ENCODE measurements around the gene UBE2H. TPM values are rescaled to one million over a fixed set of nuclear protein-coding genes. Genes with fewer than 3 reads are reported as not detected.
A peak's percentile ranks its signal among the peaks of the same experiment; 100 is the strongest.

Gene UBE2H
- total RNA-seq, 1 experiment from 2014 or later = 115 TPM

- CTCF ChIA-PET = interaction anchor here (0.6 to 1.3 kb wide), 4 partner anchors 63 to 229 kb away, joined by 3 to 9 read pairs (median 4); no protein-coding TSS in a partner anchor
- intact Hi-C loops (cut with micrococcal nuclease; ENCODE audit: unreplicated experiment) = loop anchor here (5.0 kb wide), 1 partner anchor 34 kb away; no protein-coding TSS in a partner anchor
- BruUV-seq (replicated peaks) = no TSS peak
These were observed 66.5 kb downstream of the UBE2H start for GRCh38 chr7:129886167-129886817.

DNA sequence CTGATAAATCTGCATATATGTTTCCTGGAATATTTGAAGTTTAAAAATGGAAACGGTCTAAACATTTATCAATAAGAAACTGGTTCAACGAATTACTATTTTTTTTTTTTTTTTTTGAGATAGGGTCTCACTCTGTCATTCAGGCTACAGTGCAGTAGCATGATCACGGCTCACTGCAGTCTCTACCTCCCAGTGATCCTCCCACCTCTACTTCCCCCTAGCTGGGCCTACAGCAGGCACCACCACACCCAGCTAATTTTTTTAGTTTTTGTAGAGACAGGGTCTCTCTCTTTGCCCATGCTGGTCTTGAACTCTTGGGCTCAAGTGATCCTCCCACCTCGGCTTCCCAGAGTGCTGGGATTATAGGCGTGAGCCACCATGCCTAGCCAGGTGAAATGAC is 68.3 kb downstream of the UBE2H start:
- intact Hi-C loops (cut with micrococcal nuclease; ENCODE audit: unreplicated experiment) = no loop called here
- Mint-ChIP-seq H3K27ac (ENCODE audit: unreplicated experiment) (no peak overlapping the region), H3K9me3 (ENCODE audit: low read depth, unreplicated experiment) (no peaks in the 10 kb centered on the region), H3K36me3 (ENCODE audit: insufficient read depth, unreplicated experiment) (peaks cover 23% of the 10 kb centered on the region), H3K4me1 (ENCODE audit: low read depth, unreplicated experiment) (peaks cover 21% of the 10 kb centered on the region), H3K27me3 (ENCODE audit: unreplicated experiment) (no peaks in the 10 kb centered on the region), H3K4me3 (ENCODE audit: low read depth, unreplicated experiment) (no peak overlapping the region)
- CTCF ChIA-PET = interaction anchor here (0.7 kb wide), 1 partner anchor 41 kb away, joined by 8 read pairs; no protein-coding TSS in a partner anchor
- no peak for DNase-seq
- no TSS peak for BruUV-seq (replicated peaks)
- TF ChIP-seq CTCF (IDR thresholded peaks at IDR 0.05; ENCODE audit: unreplicated experiment) = no peak

More at GRCh38 chr7:129886167-129886817, 66.5 kb downstream of the UBE2H start:
- TF ChIP-seq CTCF (IDR thresholded peaks at IDR 0.05; ENCODE audit: unreplicated experiment) = no peak
- Mint-ChIP-seq H3K9me3 (ENCODE audit: low read depth, unreplicated experiment) (no peaks in the 10 kb centered on the region), H3K36me3 (ENCODE audit: insufficient read depth, unreplicated experiment) (peaks cover 15% of the 10 kb centered on the region), H3K4me3 (ENCODE audit: low read depth, unreplicated experiment) (no peak overlapping the region), H3K27me3 (ENCODE audit: unreplicated experiment) (no peaks in the 10 kb centered on the region), H3K4me1 (ENCODE audit: low read depth, unreplicated experiment) (peaks cover 21% of the 10 kb centered on the region), H3K27ac (ENCODE audit: unreplicated experiment) (peak overlapping the region; percentile 42)
- no peak for DNase-seq

DNA sequence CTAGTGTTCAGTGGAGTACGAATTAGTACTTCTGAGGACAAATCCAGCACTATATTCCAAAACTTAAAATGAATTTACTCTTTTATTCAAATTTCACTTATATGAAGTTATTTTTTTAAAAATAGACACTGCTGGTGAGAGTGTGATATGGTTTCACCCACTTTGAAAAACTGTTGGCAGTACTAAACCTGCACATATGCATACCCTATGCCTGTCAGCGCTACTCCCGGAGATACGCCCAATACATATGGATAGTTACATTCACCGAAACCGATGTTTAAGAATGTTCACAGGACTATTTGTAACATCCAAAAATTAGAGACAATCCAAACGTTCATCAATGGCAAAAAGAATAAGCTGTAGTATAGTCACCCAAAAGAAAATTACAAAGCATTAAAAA is 69.6 kb downstream of the UBE2H start:
- intact Hi-C loops (cut with micrococcal nuclease; ENCODE audit: unreplicated experiment) = no loop called here
- TF ChIP-seq CTCF (IDR thresholded peaks at IDR 0.05; ENCODE audit: unreplicated experiment) = no peak
- peaks cover 9% of the 10 kb centered on the region for H3K4me1 Mint-ChIP-seq (ENCODE audit: low read depth, unreplicated experiment)
- peaks cover 34% of the 10 kb centered on the region for H3K36me3 Mint-ChIP-seq (ENCODE audit: insufficient read depth, unreplicated experiment)
- BruUV-seq (replicated peaks) = no TSS peak
- no peak overlapping the region for H3K27ac Mint-ChIP-seq (ENCODE audit: unreplicated experiment)
- no peaks in the 10 kb centered on the region for H3K9me3 Mint-ChIP-seq (ENCODE audit: low read depth, unreplicated experiment)
- H3K4me3 Mint-ChIP-seq (ENCODE audit: low read depth, unreplicated experiment) = no peak overlapping the region
- DNase-seq = no peak
- CTCF ChIA-PET = no interaction called here
- H3K27me3 Mint-ChIP-seq (ENCODE audit: unreplicated experiment) = no peaks in the 10 kb centered on the region

- intact Hi-C loops (cut with micrococcal nuclease; ENCODE audit: unreplicated experiment) = no loop called here
- CTCF ChIA-PET = no interaction called here
- Mint-ChIP-seq H3K9me3 (ENCODE audit: low read depth, unreplicated experiment) (no peaks in the 10 kb centered on the region), H3K27me3 (ENCODE audit: unreplicated experiment) (no peaks in the 10 kb centered on the region), H3K4me3 (ENCODE audit: low read depth, unreplicated experiment) (no peak overlapping the region), H3K36me3 (ENCODE audit: insufficient read depth, unreplicated experiment) (peaks cover 35% of the 10 kb centered on the region), H3K27ac (ENCODE audit: unreplicated experiment) (no peak overlapping the region), H3K4me1 (ENCODE audit: low read depth, unreplicated experiment) (peaks cover 12% of the 10 kb centered on the region)
- no peak for DNase-seq
- no peak for TF ChIP-seq CTCF (IDR thresholded peaks at IDR 0.05; ENCODE audit: unreplicated experiment)
- no TSS peak for BruUV-seq (replicated peaks)
These were observed 70.2 kb downstream of the UBE2H start for GRCh38 chr7:129882531-129882930.
